ENCODE results near the gene CCDC12.
"Not testable (repeated sequence)": the region's sequence is repeated elsewhere in the genome, so short reads cannot be mapped to it uniquely, and the experiment has no call there.

CCDC12 gene

GRCh38 chr3:46968783-46969428 is 7.6 kb downstream of the CCDC12 start:
- no peak for ATAC-seq
- TF ChIP-seq ZNF8 (CRISPR knock-in tag; IDR thresholded peaks at IDR 0.05), result no peak
- TF ChIP-seq ZFP3 (CRISPR knock-in tag; IDR thresholded peaks at IDR 0.05), result no peak
- TF ChIP-seq ZFP30 (CRISPR knock-in tag; IDR thresholded peaks at IDR 0.05), result no peak
- TF ChIP-seq ISL1 (CRISPR knock-in tag; IDR thresholded peaks at IDR 0.05), result no peak

DNA sequence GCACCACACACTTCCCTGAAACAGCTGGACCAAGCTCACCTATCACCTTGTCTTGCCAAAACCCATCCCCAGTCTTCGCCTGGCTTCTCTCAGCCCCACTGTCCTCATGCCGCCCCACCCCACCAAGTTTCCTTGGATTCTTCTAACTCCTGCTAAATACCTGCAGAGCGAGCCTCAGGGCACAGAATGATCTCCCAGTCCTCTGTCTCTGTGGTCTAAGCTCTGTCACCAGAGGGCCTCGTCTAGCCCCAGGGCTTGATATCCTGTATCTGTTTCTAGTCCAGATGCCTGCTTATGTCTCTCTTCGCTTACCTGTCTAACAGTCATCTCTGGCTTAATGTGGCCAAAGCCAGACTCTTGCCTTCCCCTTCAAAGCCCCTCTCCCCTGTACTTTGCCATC is 9.7 kb downstream of the CCDC12 start:
- ATAC-seq, result no peak
- TF ChIP-seq RARB (CRISPR knock-in tag; IDR thresholded peaks at IDR 0.05) (no peak), ESRRG (CRISPR knock-in tag; IDR thresholded peaks at IDR 0.05) (no peak), ZFP3 (CRISPR knock-in tag; IDR thresholded peaks at IDR 0.05) (no peak), ARNTL (CRISPR knock-in tag; IDR thresholded peaks at IDR 0.05; ENCODE audit: borderline replicate concordance, low read depth) (no peak), ZC3H10 (CRISPR knock-in tag; IDR thresholded peaks at IDR 0.05) (no peak), ZNF565 (CRISPR knock-in tag; conservative IDR thresholded peaks at IDR 0.05; ENCODE audit: low read depth) (no peak), PPARA (CRISPR knock-in tag; IDR thresholded peaks at IDR 0.05; ENCODE audit: borderline replicate concordance) (no peak), ISL1 (CRISPR knock-in tag; IDR thresholded peaks at IDR 0.05) (no peak), BACH2 (CRISPR knock-in tag; IDR thresholded peaks at IDR 0.05; ENCODE audit: borderline replicate concordance) (no peak), OSR1 (CRISPR knock-in tag; IDR thresholded peaks at IDR 0.05) (no peak), ZNF70 (CRISPR knock-in tag; IDR thresholded peaks at IDR 0.05) (no peak), SNAI2 (CRISPR knock-in tag; IDR thresholded peaks at IDR 0.05) (no peak)

GRCh38 chr3:46965151-46965550 is 11.4 kb downstream of the CCDC12 start:
- ATAC-seq, result no peak

DNA sequence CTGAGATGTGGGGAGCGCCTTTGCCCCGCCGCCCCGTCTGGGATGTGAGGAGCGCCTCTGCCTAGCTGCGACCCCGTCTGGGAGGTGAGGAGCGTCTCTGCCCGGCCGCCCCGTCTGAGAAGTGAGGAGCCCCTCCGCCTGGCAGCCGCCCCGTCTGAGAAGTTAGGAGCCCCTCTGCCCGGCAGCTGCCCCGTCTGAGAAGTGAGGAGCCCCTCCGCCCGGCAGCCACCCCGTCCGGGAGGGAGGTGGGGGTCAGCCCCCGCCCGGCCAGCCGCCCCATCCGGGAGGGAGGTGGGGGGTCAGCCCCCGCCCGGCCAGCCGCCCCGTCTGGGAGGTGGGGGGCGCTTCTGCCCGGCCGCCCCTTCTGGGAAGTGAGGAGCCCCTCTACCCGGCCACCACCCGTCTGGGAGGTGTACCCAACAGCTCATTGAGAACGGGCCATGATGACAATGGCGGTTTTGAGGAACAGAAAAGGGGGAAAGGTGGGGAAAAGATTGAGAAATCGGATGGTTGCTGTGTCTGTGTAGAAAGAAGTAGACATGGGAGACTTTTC is 12.4 kb downstream of the CCDC12 start:
- not testable (repeated sequence) for ATAC-seq

More at GRCh38 chr3:46965151-46965550, 11.4 kb downstream of the CCDC12 start:
- TF ChIP-seq PPARA (CRISPR knock-in tag; IDR thresholded peaks at IDR 0.05; ENCODE audit: borderline replicate concordance) (no peak), ZNF8 (CRISPR knock-in tag; IDR thresholded peaks at IDR 0.05) (no peak)

- ATAC-seq, result no peak
- no peak for TF ChIP-seq ZNF565 (CRISPR knock-in tag; conservative IDR thresholded peaks at IDR 0.05; ENCODE audit: low read depth)
- TF ChIP-seq ISL1 (CRISPR knock-in tag; IDR thresholded peaks at IDR 0.05), result no peak
- no peak for TF ChIP-seq GLIS3 (CRISPR knock-in tag; IDR thresholded peaks at IDR 0.05)
- no peak for TF ChIP-seq ESRRG (CRISPR knock-in tag; IDR thresholded peaks at IDR 0.05)
- TF ChIP-seq, protein P1, sequence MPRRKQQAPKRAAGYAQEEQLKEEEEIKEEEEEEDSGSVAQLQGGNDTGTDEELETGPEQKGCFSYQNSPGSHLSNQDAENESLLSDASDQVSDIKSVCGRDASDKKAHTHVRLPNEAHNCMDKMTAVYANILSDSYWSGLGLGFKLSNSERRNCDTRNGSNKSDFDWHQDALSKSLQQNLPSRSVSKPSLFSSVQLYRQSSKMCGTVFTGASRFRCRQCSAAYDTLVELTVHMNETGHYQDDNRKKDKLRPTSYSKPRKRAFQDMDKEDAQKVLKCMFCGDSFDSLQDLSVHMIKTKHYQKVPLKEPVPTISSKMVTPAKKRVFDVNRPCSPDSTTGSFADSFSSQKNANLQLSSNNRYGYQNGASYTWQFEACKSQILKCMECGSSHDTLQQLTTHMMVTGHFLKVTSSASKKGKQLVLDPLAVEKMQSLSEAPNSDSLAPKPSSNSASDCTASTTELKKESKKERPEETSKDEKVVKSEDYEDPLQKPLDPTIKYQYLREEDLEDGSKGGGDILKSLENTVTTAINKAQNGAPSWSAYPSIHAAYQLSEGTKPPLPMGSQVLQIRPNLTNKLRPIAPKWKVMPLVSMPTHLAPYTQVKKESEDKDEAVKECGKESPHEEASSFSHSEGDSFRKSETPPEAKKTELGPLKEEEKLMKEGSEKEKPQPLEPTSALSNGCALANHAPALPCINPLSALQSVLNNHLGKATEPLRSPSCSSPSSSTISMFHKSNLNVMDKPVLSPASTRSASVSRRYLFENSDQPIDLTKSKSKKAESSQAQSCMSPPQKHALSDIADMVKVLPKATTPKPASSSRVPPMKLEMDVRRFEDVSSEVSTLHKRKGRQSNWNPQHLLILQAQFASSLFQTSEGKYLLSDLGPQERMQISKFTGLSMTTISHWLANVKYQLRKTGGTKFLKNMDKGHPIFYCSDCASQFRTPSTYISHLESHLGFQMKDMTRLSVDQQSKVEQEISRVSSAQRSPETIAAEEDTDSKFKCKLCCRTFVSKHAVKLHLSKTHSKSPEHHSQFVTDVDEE (CRISPR knock-in tag; IDR thresholded peaks at IDR 0.05), result no peak
- TF ChIP-seq POU6F1 (CRISPR knock-in tag; IDR thresholded peaks at IDR 0.05; ENCODE audit: borderline replicate concordance, low read depth), result no peak
- no peak for TF ChIP-seq TOX (CRISPR knock-in tag; IDR thresholded peaks at IDR 0.05; ENCODE audit: borderline replicate concordance)
- TF ChIP-seq ZNF70 (CRISPR knock-in tag; IDR thresholded peaks at IDR 0.05), result no peak
- TF ChIP-seq, protein P2, sequence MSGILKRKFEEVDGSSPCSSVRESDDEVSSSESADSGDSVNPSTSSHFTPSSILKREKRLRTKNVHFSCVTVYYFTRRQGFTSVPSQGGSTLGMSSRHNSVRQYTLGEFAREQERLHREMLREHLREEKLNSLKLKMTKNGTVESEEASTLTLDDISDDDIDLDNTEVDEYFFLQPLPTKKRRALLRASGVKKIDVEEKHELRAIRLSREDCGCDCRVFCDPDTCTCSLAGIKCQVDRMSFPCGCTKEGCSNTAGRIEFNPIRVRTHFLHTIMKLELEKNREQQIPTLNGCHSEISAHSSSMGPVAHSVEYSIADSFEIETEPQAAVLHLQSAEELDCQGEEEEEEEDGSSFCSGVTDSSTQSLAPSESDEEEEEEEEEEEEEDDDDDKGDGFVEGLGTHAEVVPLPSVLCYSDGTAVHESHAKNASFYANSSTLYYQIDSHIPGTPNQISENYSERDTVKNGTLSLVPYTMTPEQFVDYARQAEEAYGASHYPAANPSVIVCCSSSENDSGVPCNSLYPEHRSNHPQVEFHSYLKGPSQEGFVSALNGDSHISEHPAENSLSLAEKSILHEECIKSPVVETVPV (CRISPR knock-in tag; IDR thresholded peaks at IDR 0.05), result no peak
- TF ChIP-seq ARNTL (CRISPR knock-in tag; IDR thresholded peaks at IDR 0.05; ENCODE audit: borderline replicate concordance, low read depth), result no peak
- no peak for TF ChIP-seq RARB (CRISPR knock-in tag; IDR thresholded peaks at IDR 0.05)
- TF ChIP-seq ZC3H10 (CRISPR knock-in tag; IDR thresholded peaks at IDR 0.05), result no peak
- no peak for TF ChIP-seq TCF4 (CRISPR knock-in tag; IDR thresholded peaks at IDR 0.05; ENCODE audit: borderline replicate concordance)
- TF ChIP-seq SNAI2 (CRISPR knock-in tag; IDR thresholded peaks at IDR 0.05), result no peak
- TF ChIP-seq PPARA (CRISPR knock-in tag; IDR thresholded peaks at IDR 0.05; ENCODE audit: borderline replicate concordance), result no peak
- TF ChIP-seq OSR1 (CRISPR knock-in tag; IDR thresholded peaks at IDR 0.05), result no peak
- no peak for TF ChIP-seq ZFP30 (CRISPR knock-in tag; IDR thresholded peaks at IDR 0.05)
- no peak for TF ChIP-seq ZNF8 (CRISPR knock-in tag; IDR thresholded peaks at IDR 0.05)
Observed at GRCh38 chr3:46962990-46963389, 13.6 kb downstream of the CCDC12 start.

Data from SK-N-SH treated with all-trans-retinoic acid at 6 μM for 48 hours (cell line).